ENCODE results near the gene RARB. TPM values are rescaled to one million over a fixed set of nuclear protein-coding genes. Genes with fewer than 3 reads are reported as not detected.
A peak's percentile ranks its signal among the peaks of the same experiment; 100 is the strongest.

RARB gene
- total RNA-seq, 1 donor from 2014 or later = 1.8 TPM

DNA sequence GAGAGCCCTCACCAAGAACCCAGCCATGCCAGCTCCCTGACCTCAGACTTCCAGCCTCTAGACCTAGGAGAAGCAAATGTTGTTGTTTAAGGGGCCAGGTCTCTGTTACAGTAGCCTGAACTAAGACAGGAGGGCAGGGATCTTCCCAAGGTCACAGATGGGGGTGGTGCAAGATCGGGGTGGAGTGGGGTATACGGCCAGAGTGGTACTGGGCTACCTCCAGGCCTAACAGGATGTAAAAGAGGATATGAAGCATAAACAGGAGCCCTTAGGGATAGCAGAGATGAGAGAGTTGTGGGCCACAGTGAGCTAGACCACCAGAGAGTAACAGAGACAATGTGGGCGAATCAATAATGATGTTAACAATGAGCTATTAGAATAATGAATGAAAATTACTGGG, 153.8 kb downstream of the RARB start:
- Mint-ChIP-seq H3K4me3 (no peak overlapping the region), H3K36me3 (no peaks in the 10 kb centered on the region), H3K4me1 (peaks cover 36% of the 10 kb centered on the region), H3K27me3 (ENCODE audit: insufficient read depth, low read depth) (peaks cover 12% of the 10 kb centered on the region), H3K9me3 (no peaks in the 10 kb centered on the region), H3K27ac (peak overlapping the region; percentile 25)
- Histone ChIP-seq H3K4me1 (no peaks in the 10 kb centered on the region), H2AFZ (replicated peaks) (no peak overlapping the region), H3K9ac (no peak overlapping the region), H3K27ac (no peak overlapping the region), H3K27me3 (no peaks in the 10 kb centered on the region), H3F3A (ENCODE audit: low read depth) (no peaks in the 10 kb centered on the region), H3K9me3 (ENCODE audit: low read depth) (no peaks in the 10 kb centered on the region), H3K36me3 (no peaks in the 10 kb centered on the region), H3K4me2 (no peak overlapping the region), H3K79me2 (ENCODE audit: low read depth) (no peaks in the 10 kb centered on the region), H3K4me3 (no peak overlapping the region), H4K20me1 (ENCODE audit: low read depth) (no peaks in the 10 kb centered on the region)
- no peak for DNase-seq (ENCODE audit: low spot score)
- TF ChIP-seq, protein P1, sequence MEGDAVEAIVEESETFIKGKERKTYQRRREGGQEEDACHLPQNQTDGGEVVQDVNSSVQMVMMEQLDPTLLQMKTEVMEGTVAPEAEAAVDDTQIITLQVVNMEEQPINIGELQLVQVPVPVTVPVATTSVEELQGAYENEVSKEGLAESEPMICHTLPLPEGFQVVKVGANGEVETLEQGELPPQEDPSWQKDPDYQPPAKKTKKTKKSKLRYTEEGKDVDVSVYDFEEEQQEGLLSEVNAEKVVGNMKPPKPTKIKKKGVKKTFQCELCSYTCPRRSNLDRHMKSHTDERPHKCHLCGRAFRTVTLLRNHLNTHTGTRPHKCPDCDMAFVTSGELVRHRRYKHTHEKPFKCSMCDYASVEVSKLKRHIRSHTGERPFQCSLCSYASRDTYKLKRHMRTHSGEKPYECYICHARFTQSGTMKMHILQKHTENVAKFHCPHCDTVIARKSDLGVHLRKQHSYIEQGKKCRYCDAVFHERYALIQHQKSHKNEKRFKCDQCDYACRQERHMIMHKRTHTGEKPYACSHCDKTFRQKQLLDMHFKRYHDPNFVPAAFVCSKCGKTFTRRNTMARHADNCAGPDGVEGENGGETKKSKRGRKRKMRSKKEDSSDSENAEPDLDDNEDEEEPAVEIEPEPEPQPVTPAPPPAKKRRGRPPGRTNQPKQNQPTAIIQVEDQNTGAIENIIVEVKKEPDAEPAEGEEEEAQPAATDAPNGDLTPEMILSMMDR (IDR thresholded peaks at IDR 0.05) = no peak
- TF ChIP-seq EZH2 (IDR thresholded peaks at IDR 0.05) = no peak
- no peak for TF ChIP-seq EZH2phosphoT487 (IDR thresholded peaks at IDR 0.05)

DNA sequence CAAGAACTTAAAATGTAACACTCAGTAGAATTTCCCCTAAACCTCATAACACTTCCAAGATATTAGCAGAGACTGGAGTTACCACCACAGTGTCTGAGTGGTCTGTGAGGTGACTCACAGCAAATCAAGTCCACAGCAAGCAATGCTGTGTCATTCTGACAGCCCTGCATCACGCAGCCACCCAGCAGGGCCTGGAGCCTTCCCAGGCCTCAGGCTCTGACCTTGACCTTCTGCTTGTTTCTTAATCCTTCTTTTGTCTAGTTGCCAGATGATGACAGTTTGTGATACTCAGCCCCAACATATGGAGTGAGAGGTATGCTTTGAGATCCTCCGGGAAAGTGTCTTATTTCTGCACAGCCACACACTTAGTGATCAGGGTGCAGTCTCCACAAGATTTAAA, 154.2 kb downstream of the RARB start:
- H3K27ac ChIP-seq = no peak overlapping the region
- no peaks in the 10 kb centered on the region for H3K27me3 ChIP-seq
- DNase-seq (ENCODE audit: low spot score) = no peak
- H3K9ac ChIP-seq = no peak overlapping the region
- H3K27ac Mint-ChIP-seq = peak overlapping the region; percentile 25
- H3K4me2 ChIP-seq = no peak overlapping the region
- no peaks in the 10 kb centered on the region for H3K36me3 ChIP-seq
- H3K9me3 Mint-ChIP-seq = no peaks in the 10 kb centered on the region
- no peaks in the 10 kb centered on the region for H3K36me3 Mint-ChIP-seq
- peaks cover 12% of the 10 kb centered on the region for H3K27me3 Mint-ChIP-seq (ENCODE audit: insufficient read depth, low read depth)
- no peaks in the 10 kb centered on the region for H3F3A ChIP-seq (ENCODE audit: low read depth)
- H3K79me2 ChIP-seq (ENCODE audit: low read depth) = no peaks in the 10 kb centered on the region
- H3K9me3 ChIP-seq (ENCODE audit: low read depth) = no peaks in the 10 kb centered on the region
- peaks cover 36% of the 10 kb centered on the region for H3K4me1 Mint-ChIP-seq
- no peak overlapping the region for H2AFZ ChIP-seq (replicated peaks)
- H3K4me1 ChIP-seq = no peaks in the 10 kb centered on the region
- no peaks in the 10 kb centered on the region for H4K20me1 ChIP-seq (ENCODE audit: low read depth)
- no peak overlapping the region for H3K4me3 Mint-ChIP-seq
- no peak overlapping the region for H3K4me3 ChIP-seq
- TF ChIP-seq EZH2phosphoT487 (IDR thresholded peaks at IDR 0.05) = no peak
- TF ChIP-seq, protein P1 (IDR thresholded peaks at IDR 0.05) = no peak

DNA sequence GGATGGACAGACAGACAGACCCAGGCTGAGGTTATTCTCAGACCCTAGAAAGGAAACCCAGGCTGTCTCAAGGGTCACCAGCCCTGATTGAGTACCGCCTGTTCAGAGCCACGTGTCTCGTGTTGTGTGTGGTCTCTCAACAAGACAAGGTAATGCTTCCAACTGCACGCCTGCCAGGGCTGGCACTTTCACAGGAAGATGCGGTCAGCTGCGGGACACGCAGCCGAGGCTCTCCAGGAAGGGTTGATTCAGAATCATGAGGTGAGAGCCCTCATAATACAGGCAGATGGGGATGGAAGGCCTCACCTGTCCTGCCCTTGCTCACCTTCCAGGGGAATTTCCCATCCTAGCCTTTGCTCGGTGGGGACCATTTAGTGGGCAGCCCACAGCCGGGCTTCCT, 155.3 kb downstream of the RARB start:
- Histone ChIP-seq H3K27me3 (no peaks in the 10 kb centered on the region), H3K4me3 (no peak overlapping the region), H3K79me2 (ENCODE audit: low read depth) (no peaks in the 10 kb centered on the region), H3K27ac (no peak overlapping the region), H2AFZ (replicated peaks) (no peak overlapping the region), H3K36me3 (no peaks in the 10 kb centered on the region), H3K9me3 (ENCODE audit: low read depth) (no peaks in the 10 kb centered on the region), H3F3A (ENCODE audit: low read depth) (no peaks in the 10 kb centered on the region), H3K4me1 (no peaks in the 10 kb centered on the region), H4K20me1 (ENCODE audit: low read depth) (no peaks in the 10 kb centered on the region), H3K9ac (no peak overlapping the region), H3K4me2 (no peak overlapping the region)
- Mint-ChIP-seq H3K9me3 (no peaks in the 10 kb centered on the region), H3K36me3 (no peaks in the 10 kb centered on the region), H3K27ac (no peak overlapping the region), H3K4me1 (peaks cover 36% of the 10 kb centered on the region), H3K4me3 (no peak overlapping the region), H3K27me3 (ENCODE audit: insufficient read depth, low read depth) (peaks cover 12% of the 10 kb centered on the region)
- TF ChIP-seq EZH2phosphoT487 (IDR thresholded peaks at IDR 0.05) (no peak), EZH2 (IDR thresholded peaks at IDR 0.05) (no peak)
- TF ChIP-seq, protein P1 (IDR thresholded peaks at IDR 0.05) = no peak
- no peak for DNase-seq (ENCODE audit: low spot score)
